GM12873 (cell line): ENCODE measurements around the gene LRRN4.

ENCODE experiments used
- CTCF ChIP-seq: IDR thresholded peaks from 2 replicates; pipeline ENCODE4 v1.5.1; 2012; ENCODE audit warnings: low read depth, mild to moderate bottlenecking, moderate library complexity, low read length, control low read depth; ENCODE audit not compliant: insufficient read depth; ENCODE audit errors: missing control alignments

Gene LRRN4

GRCh38 chr20:6074145-6074561, 20.3 kb upstream of the LRRN4 start:
- TF ChIP-seq CTCF: peak; percentile 63

- TF ChIP-seq CTCF: no peak
Observed at GRCh38 chr20:6070829-6071695, 17.2 kb upstream of the LRRN4 start.

GRCh38 chr20:6069669-6070068, 15.8 kb upstream of the LRRN4 start:
- TF ChIP-seq CTCF: no peak

- no peak for TF ChIP-seq CTCF
Observed at GRCh38 chr20:6067763-6068318, 14.0 kb upstream of the LRRN4 start.

GRCh38 chr20:6066582-6066981, 12.7 kb upstream of the LRRN4 start:
- TF ChIP-seq CTCF: no peak

- TF ChIP-seq CTCF: no peak
Observed at GRCh38 chr20:6061544-6061943, 7.7 kb upstream of the LRRN4 start.

- TF ChIP-seq CTCF: no peak
Observed at GRCh38 chr20:6060213-6060612, 6.4 kb upstream of the LRRN4 start.
